WTC11 (cell line): ENCODE data around the gene MPHOSPH10.

Experiments
- CREM ChIP-seq: sonication (generic); formaldehyde crosslinking; IDR thresholded peaks from 2 replicates; pipeline ENCODE4 v1.8.1; 2022; ENCODE audit warnings: mild to moderate bottlenecking, missing genetic modification reagents, moderate library complexity
- CTCF ChIP-seq: fragments of 200-600 bp; IDR thresholded peaks from 2 replicates; pipeline ENCODE4 v1.8.0; 2022; ENCODE audit warnings: antibody characterized with exemption
- GABPB1 ChIP-seq: sonication (generic); formaldehyde crosslinking; IDR thresholded peaks from 2 replicates; pipeline ENCODE4 v1.8.1; 2023; ENCODE audit warnings: mild to moderate bottlenecking, missing genetic modification reagents
- MAX ChIP-seq: sonication (generic); formaldehyde crosslinking; IDR thresholded peaks from 2 replicates; pipeline ENCODE4 v1.8.0; 2022; ENCODE audit warnings: mild to moderate bottlenecking, missing genetic modification reagents
- MYBL2 ChIP-seq: sonication (generic); formaldehyde crosslinking; IDR thresholded peaks from 2 replicates; pipeline ENCODE4 v1.8.1; 2023; ENCODE audit warnings: mild to moderate bottlenecking, moderate library complexity, missing genetic modification reagents
- PRDM15 ChIP-seq: sonication (generic); formaldehyde crosslinking; IDR thresholded peaks from 2 replicates; pipeline ENCODE4 v1.8.0; 2022; ENCODE audit warnings: missing genetic modification reagents
- PRRX2 ChIP-seq: fragments of 250-450 bp; sonication (Bioruptor Pico); IDR thresholded peaks from 2 replicates; pipeline ENCODE4 v1.8.0; 2021; ENCODE audit warnings: mild to moderate bottlenecking
- SMAD3 ChIP-seq: sonication (generic); formaldehyde crosslinking; IDR thresholded peaks from 2 replicates; pipeline ENCODE4 v1.8.0; 2022; ENCODE audit warnings: missing genetic modification reagents, mild to moderate bottlenecking, borderline replicate concordance
- SP1 ChIP-seq: sonication (generic); formaldehyde crosslinking; conservative IDR thresholded peaks from 2 replicates; pipeline ENCODE4 v1.8.1; 2022; ENCODE audit warnings: missing genetic modification reagents
- USF2 ChIP-seq: sonication (generic); formaldehyde crosslinking; IDR thresholded peaks from 2 replicates; pipeline ENCODE4 v1.8.1; 2023; ENCODE audit warnings: mild to moderate bottlenecking, missing genetic modification reagents, moderate library complexity
- ZNF232 ChIP-seq: sonication (generic); formaldehyde crosslinking; IDR thresholded peaks from 2 replicates; pipeline ENCODE4 v1.8.0; 2022; ENCODE audit warnings: mild to moderate bottlenecking, missing genetic modification reagents

GRCh38 chr2:71155846-71156245, 25.4 kb downstream of the MPHOSPH10 start:
- TF ChIP-seq CTCF (no peak), USF2 (no peak), PRRX2 (CRISPR knock-in tag) (no peak), ZNF232 (CRISPR knock-in tag) (no peak), GABPB1 (CRISPR knock-in tag) (no peak), SMAD3 (CRISPR knock-in tag) (no peak), MYBL2 (CRISPR knock-in tag) (no peak), CREM (CRISPR knock-in tag) (no peak), SP1 (no peak), MAX (no peak), PRDM15 (CRISPR knock-in tag) (no peak)
